Stimulated activated CD8-positive, alpha-beta memory T cell treated with anti-CD3 and anti-CD28 coated beads, Interleukin-4, amount 100 ng/mL, for 1 hour (primary cell): ENCODE results near the gene KHNYN.
"Not testable (repeated sequence)": the region's sequence is repeated elsewhere in the genome, so short reads cannot be mapped to it uniquely, and the experiment has no call there.

Experiments used
- DNase-seq, 2 donors: peaks; one replicate each; pipeline ENCODE4 v3.0.0-alpha.2; 2020; ENCODE audit warnings: low read depth in 2 of 2, low spot score in 1 of 2

Gene KHNYN

DNA sequence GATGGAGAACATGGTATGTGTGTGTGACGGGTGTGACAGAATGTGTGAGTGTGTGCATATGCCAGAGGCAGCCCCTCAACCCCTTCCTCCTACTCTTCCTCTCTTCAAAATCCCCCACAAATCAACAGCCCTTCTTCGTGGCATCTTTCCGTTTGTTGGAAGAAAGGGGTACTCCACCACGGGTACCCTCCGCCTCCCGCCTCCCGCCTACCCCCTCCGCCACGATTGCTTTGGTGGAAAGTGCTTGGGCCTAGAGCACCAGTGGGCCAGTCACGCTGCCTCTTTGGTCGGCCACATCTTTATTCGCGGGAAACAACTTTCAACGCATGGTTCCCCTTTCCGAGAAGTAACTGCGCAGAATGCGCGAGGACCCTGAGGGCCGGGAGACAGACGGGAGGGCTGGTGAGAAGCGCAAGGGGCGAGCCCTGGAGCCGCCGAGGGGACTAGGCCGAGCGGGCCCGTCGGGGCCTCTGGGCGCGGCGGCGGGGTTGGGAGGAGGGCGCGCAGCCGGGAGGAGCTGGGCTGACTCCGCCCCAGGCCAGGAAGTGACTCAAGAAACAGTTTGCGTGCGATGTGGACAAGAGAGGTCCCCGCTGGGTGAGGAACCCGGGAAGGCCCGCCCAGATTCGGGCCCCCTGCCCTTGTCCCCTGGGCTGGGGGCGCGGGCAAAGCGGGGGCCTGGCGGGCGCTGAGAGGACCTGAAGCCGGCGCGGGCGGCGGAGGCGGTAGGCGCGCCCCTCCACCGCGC lies at the start of gene KHNYN, which contains the start of gene CBLN3:
KHNYN (plus strand) TSS at position 560 of the 748 bp plus-strand sequence. CDS start 777 bp downstream, outside the sequence.
CBLN3 (minus strand) TSS at position 274 of the 748 bp plus-strand sequence. CDS start 614 bp downstream, outside the sequence.
- DNase-seq: peak; percentile 65 to 74

DNA sequence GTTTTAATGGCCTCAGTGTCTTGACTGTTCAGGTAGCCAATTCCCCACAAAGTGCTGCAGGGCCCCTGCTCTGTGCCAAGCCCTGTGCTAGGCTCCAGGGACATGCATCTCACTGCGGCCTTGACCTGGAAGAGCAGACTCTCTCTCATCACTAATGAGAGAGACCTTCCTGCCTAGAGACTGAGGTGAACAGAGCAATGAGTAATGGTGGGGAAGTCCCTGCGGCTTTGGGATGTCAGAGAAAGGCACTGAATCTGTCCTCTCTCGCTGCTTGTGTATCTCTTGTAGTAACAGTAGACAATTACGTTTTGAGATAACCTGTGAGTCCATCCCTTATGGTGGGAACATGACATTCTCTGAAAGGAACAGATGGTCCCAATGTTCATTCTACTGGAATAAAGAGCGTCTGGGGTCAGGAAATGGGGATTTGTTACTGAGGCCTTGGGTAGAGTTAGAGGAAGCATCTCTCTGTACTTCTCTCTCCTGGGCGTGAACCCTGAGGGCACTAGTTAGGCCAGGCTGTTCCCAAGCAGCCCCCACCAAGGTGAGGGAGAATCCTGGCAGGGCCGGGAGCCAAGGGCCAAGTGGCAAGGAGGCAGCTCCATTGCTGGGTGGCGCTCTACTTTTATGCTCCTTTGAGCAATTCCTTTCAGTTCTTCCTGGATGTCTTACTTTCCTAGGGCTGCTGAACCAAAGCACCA lies 48.2 kb upstream of the KHNYN start:
- DNase-seq: no peak

DNA sequence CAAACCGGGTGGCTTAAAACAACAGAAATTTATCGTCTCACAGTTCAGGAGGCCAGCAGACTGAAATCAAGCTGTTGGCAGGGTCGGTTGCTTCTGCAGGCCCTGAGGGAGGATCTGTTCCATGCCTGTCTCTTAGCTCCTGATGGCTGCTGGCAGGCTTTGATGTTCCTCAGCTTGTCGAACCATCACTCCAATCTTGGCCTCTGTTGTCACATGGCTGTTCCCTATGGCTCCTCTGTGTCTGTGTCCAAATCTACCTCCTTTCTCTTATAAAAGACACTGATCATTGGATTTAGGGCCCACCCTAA lies 47.7 kb upstream of the KHNYN start:
- no peak for DNase-seq

DNA sequence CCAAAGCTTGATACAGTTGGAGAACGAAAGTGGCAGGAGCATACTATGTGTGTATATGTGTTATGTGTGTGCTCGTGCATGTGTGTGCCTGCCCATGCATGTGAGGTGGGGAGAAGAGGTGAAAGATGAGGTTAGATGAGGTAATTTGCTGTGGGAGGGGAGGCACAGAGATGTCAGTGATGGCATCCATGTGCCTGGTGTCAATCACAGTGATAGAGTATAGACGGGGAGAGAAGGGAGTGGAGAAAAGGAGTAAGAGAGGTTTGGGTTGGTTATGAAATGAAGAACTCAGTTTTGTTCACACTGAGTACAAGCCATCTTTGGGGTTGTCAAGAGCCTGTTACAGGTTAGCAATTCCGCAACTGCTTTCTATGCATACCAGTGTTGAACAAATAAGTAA lies 45.6 kb upstream of the KHNYN start:
- DNase-seq: no peak

DNA sequence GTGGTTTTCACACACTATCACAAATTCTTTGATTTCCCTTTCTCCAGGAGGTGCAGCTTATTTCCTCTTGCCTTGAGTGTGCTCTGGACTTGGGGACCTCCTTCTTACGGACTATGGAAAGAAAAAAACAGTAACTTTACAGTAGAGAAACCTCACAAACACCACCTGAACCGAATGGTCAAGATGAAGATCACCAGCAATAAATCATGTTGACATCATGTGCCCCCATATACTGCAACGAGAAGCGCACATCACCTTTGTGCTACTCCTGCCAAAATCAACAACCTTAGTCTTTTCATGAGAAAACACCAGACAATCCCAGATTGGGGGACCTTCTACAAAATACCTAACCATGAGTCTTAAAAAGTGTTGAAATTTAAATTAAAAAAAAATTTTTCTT lies 44.2 kb upstream of the KHNYN start:
- no peak for DNase-seq

DNA sequence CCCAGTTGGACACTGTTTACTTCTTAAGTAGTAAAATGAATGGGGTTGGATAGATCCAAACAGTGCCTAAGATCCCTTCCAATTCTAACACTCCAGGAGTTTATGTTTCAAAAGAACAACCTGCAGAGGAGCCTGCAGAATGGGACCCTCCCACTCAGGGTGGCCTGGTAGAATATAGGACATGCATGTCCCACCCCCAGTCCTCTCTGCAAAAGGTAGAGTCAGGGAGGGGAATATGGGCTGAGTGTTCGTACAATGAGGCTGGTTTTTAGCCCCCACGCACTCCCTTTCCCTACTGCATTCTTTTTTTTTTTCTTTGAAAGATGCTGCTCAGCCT lies 42.8 kb upstream of the KHNYN start:
- DNase-seq: no peak

DNA sequence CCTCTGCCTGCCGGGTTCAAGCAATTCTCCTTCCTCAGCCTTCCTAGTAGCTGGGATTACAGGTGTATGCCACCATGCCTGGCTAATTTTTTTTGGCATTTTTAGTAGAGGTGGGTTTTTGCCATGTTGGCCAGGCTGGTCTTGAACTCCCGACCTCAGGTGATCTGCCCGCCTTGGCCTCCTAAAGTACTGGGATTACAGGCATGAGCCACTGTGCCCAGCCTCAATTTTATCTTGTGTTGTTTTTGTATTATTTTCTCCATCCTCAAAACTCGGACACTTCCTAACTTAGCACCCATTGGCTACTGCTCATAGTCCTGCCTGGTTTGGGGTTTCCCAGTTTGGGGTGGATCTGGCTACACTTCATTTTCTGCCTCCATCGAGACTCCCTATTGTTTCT lies 42.2 kb upstream of the KHNYN start:
- DNase-seq: not testable (repeated sequence)

DNA sequence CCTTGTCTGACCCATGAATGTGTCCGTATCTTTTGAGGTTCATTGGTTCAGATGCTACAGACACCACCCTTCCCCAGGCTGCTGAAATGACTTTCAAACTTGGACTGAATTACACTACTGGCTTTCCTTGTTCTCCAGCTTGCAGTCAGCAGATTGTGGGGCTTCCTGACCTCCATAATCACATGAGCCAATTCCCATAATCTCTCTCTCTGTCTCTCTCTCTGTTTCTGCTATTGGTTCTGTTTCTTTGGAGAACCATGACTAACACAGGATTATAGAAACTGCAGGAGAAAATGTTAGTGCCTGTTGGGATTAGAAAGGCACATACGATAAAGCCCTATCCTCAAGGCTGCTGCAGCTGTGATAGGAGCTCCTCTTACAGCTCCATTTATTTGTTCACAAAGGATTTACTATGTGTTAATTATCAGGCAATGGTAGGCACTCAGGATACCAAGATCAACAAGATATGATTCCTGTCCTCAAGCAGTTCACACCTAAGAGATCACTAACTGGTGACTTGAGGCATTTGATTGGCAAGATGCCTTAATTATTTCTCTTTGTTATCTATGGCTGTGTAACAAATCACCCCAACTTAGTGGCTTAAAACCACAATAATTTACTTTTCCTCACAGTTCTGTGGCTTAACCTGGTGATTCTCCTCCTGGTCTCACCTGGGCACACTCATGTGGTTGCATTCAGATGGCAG lies 41.1 kb upstream of the KHNYN start:
- DNase-seq: no peak

DNA sequence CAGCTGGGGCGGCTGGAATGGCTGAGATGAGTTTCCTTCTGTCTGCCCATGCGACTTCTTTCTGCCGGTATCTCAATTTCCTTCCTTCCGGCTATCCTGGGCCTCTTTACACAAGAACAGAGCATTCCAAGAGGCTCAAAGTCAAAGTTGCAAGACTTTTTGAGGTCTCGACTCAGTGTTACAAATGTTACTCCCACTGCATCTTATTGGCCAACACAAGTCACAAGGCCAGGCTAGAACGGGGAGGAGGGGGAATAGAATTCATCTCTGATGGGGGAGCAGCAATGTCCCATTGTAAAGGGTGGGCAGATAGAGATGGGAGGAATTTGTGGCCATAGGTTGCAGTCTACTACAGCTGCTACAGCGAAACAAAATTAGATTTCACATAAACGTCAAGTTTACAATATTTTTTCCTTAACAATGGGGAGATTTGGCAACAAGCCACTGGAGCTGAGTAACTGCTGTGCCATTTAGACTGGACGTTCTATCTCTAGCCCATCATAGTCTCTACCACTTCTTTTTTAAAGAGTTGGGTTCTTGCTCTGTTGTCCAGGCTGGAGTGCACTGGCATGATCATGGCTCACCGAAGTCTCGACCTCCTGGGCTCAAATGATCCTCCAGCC lies 40.4 kb upstream of the KHNYN start:
- no peak for DNase-seq

DNA sequence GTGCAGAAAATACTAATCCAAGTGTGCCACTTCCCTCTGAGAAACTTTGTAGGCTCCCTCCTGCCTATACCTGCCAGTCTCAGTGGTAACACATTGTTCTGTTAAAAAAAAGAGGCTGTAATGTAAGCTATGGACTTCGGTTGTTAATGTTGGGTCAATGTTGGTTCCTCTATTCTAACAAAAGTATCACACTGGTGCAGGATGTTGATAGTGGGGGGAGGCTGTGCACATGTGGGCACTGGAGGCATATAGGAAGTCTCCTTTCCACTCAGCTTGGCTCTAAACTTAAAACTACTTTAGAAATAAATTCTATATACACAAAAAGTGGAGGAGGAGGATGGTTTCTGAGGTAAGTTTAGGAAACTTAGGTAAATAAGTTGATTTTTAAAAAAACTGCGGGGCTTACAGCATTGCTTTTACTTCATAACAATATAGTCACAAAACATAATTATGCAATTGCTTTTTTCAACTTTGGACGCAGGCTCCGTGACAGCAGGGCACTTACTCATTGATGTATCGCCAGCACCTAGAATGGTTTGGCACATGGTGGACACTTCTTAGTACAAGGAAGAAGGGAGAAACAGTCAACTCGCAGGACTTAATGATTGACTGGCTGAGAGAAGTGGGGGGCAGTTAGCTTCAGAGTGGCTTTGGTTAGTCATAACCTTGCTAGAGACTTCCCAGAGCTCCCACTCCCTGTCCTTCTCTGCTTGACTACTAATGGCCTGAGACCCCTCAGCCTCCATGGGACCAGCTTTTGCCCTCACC lies 38.9 kb upstream of the KHNYN start:
- no peak for DNase-seq

DNA sequence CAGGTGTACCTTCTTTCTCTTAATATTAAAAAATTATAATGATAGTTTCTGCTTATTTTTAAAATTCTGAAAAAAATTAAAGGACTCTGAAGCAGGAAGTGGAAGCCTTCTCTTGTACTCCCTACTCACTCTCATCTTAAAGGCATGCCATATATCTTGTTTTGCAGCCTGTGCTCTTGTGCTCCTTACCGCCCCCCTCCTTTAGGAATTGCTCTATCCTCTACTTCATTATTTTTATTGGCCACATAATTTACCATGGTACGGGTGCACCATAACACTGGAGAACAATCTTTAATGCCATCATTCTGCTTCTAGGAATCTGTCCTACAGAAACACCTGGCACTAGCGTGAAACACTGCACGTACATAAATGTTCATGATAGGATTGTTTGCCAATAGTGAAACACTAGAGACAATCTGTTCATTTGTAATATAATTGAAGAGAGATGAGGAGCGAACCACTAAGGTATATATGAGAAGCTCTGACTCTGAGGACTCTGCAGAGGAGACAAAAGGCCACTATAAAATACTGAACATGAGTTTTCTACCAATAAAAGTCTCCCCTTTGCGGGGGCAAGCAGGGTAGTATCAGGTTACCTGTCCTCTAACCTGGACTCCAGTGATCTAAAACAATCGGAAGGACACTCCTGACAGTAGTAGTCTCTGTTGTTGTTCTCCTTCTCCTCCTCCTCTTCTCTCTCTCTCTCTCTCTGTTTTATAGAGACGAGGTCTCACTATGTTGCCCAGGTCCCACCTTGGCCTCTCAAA lies 37.2 kb upstream of the KHNYN start:
- DNase-seq: no peak

DNA sequence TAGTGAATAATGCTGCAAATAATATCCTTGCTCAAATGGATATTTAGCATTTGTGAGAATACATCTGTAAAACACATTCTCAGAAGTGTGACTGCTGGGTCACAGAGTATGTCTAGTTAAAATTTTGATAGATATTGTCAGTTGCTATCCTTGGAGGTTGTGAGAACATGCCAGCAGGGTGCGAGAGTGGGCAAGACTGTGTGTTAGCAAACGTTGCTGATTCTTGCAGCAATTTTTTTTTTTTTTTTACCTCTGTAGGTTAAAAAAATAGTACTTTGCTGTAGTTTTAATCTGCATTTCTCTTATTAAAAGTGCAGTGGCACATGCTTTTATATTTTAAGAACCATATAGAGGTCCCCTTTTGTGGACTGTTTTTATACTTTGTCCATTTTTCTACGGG lies 35.5 kb upstream of the KHNYN start:
- DNase-seq: no peak

DNA sequence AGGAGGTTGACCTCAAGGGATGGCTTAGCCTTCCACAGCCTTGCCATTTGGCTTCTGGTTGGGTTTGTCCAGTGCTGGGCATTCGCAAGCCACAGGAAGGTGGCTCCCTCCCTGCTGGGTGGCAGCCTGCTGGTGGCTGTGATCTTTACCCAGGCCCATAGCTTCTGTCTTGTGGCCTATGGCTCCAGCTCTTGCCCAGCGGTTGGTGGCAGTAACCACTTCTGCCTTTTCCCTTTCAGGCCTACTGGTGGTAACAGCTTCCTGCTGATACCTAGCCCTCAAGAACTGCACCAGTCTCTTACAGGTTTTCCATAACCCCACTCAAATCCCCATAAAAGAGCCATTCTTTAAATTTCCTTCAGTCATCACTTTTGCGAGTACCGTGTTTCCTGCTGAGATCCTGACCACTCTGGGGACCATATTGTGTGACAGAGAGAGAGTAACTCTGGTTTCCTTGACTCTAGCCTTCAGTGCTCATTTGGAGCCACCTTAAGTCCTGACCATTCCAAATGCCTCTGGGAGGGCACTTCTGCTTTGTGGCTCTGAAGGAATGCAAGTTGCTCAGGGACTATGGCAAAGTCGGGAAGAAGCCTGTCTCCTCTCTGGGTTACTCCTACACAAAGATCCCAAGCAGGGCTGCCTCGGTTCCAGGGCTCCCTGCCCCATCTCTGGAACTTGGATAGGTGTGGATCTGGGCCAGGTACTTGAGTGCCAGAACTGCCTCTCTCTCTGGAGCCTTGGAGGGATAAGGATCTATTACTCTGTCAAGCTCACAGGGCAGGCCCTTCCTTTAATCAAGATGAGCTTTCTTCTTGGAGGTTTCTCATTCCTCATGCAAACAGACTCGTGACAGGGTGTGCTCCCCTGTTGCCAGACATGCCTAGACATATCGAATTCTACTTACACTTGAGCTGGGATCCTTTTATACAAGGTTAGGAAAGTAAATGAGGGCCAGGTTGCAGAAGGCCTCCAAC lies 33.9 kb upstream of the KHNYN start:
- no peak for DNase-seq

DNA sequence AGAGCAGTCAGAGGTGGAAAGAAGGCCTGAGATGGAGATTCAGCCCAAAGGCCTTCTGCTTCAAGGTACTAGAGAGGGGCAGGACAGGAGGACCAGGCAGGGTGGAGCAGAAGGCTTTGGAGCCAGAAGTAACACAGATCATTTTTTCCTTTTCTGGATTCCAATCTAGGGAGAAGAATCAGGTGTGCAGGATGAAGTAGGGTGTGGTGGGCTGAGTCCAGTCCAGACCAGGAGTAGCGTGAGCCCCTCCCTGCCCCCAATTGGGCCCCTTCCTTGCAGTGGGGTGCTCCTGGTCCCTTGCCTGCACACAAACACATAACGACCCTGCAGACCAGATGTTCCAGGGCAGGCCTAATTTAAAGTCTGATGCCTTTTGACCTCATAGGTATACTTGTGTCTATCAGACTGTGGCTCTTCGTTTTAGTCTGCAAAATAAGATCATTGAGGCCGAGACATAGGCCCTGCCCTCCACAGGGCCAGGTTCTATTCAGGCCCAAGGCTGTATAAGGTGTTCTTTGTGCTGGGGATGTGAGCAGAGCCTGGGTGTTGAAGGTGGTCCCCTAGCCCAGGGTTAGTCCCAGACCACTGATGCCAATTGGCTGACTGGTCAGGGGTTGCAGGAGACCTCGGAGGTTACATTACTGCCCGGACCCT lies 32.0 kb upstream of the KHNYN start:
- no peak for DNase-seq

DNA sequence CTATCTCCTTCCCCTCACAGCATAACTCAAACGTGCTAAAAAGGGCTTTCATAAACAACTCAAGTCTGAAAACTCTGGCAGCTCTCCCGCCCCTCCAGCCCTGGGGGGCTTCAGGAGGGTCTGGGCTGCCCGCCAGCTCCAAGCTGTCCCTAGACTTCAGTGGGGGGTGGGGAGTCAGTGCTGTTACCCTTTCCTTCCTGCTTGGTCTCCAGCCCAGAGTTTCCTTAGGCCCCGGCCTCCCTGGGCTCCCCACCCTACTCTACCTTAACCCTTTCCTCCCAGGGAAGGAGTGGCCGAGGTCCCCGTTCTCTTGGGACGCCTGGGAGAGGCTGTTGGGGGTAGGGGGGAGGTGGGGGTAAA lies 31.5 kb upstream of the KHNYN start:
- DNase-seq: no peak

DNA sequence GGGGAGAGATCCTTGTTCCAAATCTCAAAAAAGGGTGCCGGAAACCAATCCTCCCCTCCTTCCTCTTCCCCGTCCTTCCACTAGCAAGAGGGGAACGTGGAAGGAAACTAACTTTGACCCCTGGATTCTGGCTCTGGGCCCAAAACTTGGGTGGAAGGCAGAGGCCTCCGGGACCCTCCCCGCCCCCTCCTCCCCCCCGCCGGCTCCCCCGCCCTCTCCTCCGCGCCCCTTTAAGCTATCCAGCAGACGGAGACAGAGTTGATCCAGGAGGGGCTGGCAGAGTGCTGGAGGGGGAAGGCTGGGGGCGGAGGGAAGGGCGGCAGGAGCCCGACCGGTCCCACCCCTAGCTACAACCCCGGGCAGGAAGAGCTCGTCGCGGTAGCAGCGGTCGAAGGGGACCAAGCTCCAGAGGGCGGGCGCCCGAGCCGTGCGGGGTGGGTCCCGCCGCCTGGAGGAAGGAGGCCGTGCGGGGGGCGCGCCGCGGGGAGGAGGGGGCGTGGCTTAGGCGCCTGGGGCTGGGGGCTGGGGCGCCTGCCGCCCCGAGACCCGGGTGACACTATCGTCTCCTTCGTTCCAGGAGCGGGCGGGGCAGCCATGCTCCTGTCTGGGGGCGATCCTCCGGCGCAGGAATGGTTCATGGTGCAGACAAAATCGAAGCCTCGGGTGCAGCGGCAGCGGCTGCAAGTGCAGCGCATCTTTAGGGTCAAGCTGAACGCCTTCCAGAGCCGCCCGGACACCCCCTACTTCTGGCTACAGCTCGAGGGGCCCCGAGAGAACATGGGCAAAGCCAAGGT lies 30.9 kb upstream of the KHNYN start, which contains the start of gene NYNRIN:
NYNRIN (plus strand) TSS at position 351 of the 794 bp plus-strand sequence; CDS start at position 595, 244 bp downstream.
- no peak for DNase-seq

DNA sequence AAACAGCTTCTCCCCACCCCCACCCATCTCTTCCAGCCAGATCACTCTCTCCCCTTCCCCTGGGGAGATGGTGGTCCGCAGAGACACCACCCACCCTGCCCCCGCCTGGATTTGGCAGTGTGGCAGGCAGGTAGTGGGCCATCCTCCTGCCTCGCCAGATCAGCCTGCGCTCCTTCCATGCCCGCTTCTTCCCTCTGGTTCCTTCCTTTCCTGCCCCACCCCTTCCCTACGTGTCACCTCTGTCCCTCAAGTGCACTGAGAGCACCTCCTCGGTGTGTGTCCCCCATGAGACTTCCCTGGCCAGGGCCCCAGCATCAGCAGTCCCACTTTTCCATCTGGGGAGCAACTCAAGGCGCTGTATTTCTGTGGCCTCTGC lies 30.3 kb upstream of the KHNYN start:
- no peak for DNase-seq
